ENCODE measurements around the gene TPM2.

The TPM2 gene

DNA sequence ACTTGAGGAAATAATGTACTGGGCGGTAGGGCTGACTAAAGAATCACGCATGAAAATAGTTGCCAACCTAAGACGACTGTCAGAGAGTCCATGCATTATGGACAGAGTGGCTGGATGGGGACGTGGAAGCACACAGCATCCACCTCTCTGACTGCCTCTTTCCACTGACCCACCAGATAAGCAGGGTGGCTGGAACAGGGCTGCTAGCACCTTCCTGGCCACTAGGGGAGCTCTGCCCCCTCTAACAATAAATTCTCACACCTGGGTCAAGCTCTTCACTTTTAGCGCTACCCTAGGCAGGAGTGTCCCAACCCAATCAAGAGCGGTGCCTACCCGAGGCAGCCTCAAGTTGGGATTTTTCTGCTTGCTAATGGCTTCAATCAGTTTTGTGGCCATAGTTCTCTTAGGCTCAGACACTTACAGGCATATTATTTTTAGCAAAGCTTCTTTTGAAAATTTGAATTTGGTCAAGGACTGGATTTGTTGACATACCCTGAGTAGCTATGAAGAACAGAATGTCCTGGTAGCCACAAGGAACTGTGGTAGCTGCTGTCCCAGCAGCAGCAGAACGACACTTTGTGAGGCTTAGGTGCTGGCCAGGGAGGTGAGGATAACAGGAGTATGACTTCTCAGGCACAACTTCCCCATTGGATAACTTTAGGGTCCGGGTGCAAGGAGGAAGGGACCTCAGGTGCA is 6.9 kb upstream of the TPM2 start:
- peak; percentile 79 for DNase-seq (ENCODE audit: insufficient read length, low spot score)
- FAIRE-seq: peak; percentile 87

- no peak for FAIRE-seq
- no peak for DNase-seq (ENCODE audit: insufficient read length, low spot score)
These were observed 6.2 kb upstream of the TPM2 start for GRCh38 chr9:35695943-35696401.

- FAIRE-seq (no peak), DNase-seq (ENCODE audit: insufficient read length, low spot score) (no peak)
These were observed 2.1 kb upstream of the TPM2 start for GRCh38 chr9:35691757-35692301.

GRCh38 chr9:35691334-35691650 is 1.6 kb upstream of the TPM2 start:
- FAIRE-seq: no peak
- no peak for DNase-seq (ENCODE audit: insufficient read length, low spot score)

GRCh38 chr9:35690614-35691333 is 1.0 kb upstream of the TPM2 start:
- DNase-seq (ENCODE audit: insufficient read length, low spot score): peak; percentile 30

DNA sequence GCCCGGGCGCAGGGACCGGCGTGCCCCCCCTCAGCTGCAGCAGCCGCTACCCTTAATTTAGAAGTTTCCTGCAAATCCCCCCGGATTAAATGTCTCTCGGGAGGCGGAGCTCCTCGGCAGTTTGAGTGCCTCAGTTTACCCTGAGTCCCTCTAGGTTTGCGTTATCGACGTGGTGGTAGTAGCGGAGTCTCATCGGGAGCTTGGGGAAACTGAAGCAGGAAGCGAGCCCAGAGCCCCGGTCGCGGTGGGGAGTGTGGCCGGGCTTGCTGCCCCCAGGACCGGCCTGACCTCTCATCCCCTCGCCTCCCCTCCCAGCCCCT is 529 bp upstream of the TPM2 start:
- FAIRE-seq: no peak
- DNase-seq (ENCODE audit: insufficient read length, low spot score): peak; percentile 56

More at GRCh38 chr9:35690614-35691333, 1.0 kb upstream of the TPM2 start:
- no peak for FAIRE-seq

DNA sequence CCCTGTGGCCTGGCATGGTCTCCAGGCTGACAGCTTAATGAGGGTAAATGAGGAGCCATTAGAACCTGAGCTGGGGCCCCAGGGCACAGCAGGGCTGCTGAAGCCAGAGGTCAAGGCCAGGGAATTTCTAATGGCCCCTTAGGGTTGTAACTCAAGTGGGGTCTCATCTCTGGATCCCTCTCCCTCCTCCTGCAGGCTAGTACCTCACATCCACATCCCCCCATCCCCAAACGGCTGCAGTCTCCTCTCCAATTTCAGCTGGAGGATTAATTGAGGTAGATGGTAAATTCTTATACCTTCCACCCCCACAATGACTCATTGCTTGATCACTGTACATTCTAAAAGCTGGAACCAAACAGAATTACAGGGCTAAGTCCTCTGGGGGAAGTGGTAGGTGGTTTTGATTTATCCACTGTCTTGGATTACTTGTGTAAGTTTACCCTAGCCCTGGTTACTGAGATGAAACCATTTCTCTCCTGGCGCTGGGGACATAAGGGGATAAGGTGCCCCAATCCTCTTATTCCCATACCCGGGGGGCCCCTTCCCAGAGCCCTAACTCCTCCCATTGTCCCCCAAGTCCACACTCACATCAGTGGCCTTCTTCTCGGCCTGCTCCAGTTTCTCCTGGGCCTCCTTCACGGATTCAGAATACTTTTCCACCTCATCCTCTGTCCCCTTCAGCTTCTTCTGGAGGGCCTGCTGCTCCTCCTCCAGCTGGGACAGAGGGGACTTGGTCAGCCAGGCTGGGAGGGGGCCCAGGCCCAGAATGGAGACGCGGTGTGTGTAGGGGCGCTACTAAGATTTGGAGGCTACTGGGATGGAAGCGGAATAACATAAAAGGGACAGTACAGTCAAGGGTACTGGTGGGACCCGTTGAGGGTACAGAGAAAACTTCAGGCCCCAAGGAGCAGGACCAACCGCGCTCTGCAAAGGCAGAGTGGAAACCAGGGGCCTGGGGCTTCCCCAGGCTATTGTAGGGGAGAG is 875 bp downstream of the TPM2 start:
- FAIRE-seq (no peak), DNase-seq (ENCODE audit: insufficient read length, low spot score) (no peak)

DNA sequence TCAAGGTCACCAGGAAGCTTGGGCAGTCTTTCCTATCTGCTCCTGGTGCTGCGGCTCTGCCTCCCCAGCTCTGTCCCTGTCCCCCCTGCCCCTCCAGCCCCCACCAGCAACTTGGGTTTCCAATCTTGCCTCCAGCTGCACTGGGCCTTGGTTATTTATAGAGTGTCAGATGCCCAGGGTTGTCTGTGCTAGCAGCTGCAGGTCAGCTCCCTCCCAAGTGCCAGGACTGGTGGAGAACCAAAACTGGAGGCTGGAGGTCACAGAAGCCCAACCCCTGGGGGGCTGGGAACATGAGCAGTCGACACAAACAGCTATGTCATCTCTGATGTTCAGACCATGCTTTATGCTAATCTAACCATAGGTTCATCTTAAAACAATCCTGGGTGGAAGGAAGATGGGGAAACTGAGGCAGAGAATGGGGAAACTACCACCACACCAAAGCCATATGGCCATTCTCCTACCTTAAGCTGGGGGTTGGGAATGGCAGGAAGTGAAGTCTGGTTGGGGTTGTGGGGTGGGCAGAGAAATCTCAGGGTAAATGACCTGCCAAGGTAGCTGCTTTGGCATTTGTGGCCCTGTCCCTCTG is 1.7 kb downstream of the TPM2 start:
- DNase-seq (ENCODE audit: insufficient read length, low spot score) (no peak), FAIRE-seq (no peak)

DNA sequence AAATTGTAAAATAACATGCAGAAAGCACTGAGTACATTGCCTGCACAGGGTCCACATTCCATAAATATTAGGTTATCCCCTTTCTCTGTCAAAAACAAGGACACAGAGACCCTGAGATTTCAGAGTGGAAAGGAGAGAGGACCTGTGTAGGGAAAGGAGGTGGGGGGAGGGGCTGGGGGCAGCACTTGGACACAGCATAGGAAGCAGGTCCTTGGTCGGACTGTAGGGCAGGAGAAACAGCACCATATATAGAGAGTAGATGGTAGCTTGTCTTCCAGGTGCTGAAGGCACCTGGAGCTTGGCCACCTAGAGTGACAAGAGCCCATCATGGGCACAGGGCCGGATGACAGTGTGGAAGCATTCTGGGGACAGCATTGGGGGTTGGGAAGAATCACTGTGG is 2.4 kb downstream of the TPM2 start:
- DNase-seq (ENCODE audit: insufficient read length, low spot score) (no peak), FAIRE-seq (no peak)

GRCh38 chr9:35686222-35687203 is 3.2 kb downstream of the TPM2 start:
- no peak for DNase-seq (ENCODE audit: insufficient read length, low spot score)
- no peak for FAIRE-seq

- FAIRE-seq: no peak
- DNase-seq (ENCODE audit: insufficient read length, low spot score): no peak
These were observed 4.2 kb downstream of the TPM2 start for GRCh38 chr9:35685506-35685905.

DNA sequence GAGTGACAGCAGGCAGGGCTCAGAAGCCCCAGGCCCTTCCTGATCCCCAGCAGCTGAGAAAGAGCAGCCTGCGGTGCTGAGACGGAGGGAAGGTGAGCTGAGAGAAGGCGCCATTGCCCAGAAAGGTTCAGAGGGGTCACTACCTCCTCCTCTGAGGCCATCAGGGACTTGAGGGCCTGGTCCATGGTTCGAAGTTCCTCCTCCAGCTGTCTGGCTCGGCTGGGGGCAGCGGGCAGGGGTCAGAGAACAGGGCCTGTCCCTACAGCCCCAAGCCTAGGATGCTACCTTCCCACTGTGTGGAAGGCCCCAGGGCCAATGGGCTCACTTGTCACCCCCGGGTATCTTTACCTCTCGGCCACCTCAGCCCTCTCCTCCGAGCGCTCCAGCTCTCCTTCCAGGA is 4.8 kb downstream of the TPM2 start:
- DNase-seq (ENCODE audit: insufficient read length, low spot score): no peak
- no peak for FAIRE-seq

- no peak for DNase-seq (ENCODE audit: insufficient read length, low spot score)
- FAIRE-seq: no peak
These were observed 6.4 kb downstream of the TPM2 start for GRCh38 chr9:35683323-35683722.

- DNase-seq (ENCODE audit: insufficient read length, low spot score): no peak
- FAIRE-seq: no peak
These were observed 7.0 kb downstream of the TPM2 start for GRCh38 chr9:35682520-35683315.

GRCh38 chr9:35682051-35682450 is 7.7 kb downstream of the TPM2 start:
- FAIRE-seq (no peak), DNase-seq (ENCODE audit: insufficient read length, low spot score) (no peak)

DNA sequence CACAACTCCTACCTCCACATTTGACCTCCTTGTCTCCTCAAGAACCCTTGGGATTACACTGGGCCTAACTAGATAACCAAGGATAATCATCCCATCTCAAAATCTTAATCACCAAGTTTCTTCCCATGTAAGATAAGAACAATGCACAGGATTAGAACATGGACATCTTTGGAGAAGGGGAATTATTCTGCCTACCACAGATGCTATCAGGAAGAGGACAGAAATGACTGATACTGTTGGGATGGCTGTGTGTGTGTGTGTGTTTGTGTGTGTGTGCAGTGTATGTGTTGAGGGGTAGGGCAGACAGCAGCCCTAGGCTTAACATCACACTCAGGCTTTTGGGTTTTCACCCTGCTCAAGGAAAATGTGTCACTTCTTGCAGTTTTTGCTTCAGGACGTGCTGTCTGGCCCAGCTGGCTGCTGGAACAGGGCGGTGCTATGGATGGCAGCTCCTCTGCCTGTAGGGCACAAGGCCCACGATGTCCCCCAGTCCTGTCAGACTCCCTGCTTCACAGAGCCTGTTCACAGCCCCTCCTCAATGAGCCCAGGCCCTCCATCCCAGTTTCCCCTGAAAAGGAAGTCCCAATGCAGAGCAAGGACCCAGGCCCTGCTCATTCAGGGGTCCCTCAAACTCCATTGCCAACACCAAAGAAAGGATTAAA is 8.3 kb downstream of the TPM2 start:
- no peak for FAIRE-seq
- DNase-seq (ENCODE audit: insufficient read length, low spot score): no peak

- DNase-seq (ENCODE audit: insufficient read length, low spot score): peak; percentile 44
- FAIRE-seq: peak; percentile 74
These were observed 9.2 kb downstream of the TPM2 start for GRCh38 chr9:35680331-35681105.

Data from GM19239 (cell line).